ENCODE results near the gene PHOSPHO1. TPM values are rescaled to one million over a fixed set of nuclear protein-coding genes. Genes with fewer than 3 reads are reported as not detected.
"Not testable (repeated sequence)": the region's sequence is repeated elsewhere in the genome, so short reads cannot be mapped to it uniquely, and the experiment has no call there.

The PHOSPHO1 gene
- total RNA-seq, 1 donor from 2014 or later: not detected

DNA sequence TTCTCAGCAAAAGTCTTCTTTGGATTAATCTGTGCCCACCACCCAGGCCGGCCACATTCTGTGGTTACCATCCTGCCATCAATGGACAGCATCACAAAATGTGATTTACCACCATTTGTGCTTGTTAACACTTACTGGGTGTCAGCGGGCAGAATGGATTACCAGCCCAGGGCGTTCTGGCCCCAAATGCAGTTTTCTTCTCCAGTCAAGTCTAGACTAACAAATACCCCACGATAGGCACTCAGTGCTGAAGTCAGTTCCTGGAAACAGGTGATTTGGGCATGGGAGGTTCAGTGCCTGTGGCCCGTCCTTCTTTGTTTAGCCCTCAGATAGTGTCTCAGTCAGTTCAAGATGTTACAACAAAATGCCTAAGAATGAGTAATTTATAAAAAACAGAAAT, 38.8 kb upstream of the PHOSPHO1 start:
- FAIRE-seq: no peak
- Histone ChIP-seq H3K36me3 (ENCODE audit: control insufficient read depth, insufficient read depth, low read length) (no peaks in the 10 kb centered on the region), H3K4me3 (ENCODE audit: low read depth, low read length) (no peak overlapping the region), H3K27me3 (ENCODE audit: control insufficient read depth, insufficient read depth, low read length) (no peaks in the 10 kb centered on the region)
- TF ChIP-seq, protein P1, sequence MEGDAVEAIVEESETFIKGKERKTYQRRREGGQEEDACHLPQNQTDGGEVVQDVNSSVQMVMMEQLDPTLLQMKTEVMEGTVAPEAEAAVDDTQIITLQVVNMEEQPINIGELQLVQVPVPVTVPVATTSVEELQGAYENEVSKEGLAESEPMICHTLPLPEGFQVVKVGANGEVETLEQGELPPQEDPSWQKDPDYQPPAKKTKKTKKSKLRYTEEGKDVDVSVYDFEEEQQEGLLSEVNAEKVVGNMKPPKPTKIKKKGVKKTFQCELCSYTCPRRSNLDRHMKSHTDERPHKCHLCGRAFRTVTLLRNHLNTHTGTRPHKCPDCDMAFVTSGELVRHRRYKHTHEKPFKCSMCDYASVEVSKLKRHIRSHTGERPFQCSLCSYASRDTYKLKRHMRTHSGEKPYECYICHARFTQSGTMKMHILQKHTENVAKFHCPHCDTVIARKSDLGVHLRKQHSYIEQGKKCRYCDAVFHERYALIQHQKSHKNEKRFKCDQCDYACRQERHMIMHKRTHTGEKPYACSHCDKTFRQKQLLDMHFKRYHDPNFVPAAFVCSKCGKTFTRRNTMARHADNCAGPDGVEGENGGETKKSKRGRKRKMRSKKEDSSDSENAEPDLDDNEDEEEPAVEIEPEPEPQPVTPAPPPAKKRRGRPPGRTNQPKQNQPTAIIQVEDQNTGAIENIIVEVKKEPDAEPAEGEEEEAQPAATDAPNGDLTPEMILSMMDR (IDR thresholded peaks at IDR 0.05; ENCODE audit: insufficient read depth, low read length, severe bottlenecking): no peak
- no peak for DNase-seq (ENCODE audit: low read depth)

DNA sequence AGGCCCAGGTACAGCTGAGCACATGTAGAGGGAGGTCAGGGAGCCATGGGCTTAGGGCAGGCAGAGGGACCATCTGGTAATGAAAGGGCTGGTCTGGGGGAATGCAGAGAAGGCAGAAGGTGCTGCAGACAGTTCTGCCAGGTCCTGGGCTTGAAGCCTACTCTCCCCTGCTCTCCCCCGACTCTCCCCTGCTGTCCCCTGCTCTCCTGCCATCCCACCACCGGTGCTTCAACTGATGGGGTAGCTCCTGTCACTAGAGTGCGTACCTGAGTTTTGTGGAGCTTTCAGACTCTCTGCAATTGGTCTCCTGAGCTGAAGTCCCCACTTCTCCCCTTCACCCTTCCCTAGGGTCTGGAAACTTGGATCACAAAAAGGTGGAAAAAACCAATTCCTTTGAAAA, 37.3 kb upstream of the PHOSPHO1 start:
- Histone ChIP-seq H3K36me3 (ENCODE audit: control insufficient read depth, insufficient read depth, low read length) (no peaks in the 10 kb centered on the region), H3K4me3 (ENCODE audit: low read depth, low read length) (no peak overlapping the region), H3K27me3 (ENCODE audit: control insufficient read depth, insufficient read depth, low read length) (no peaks in the 10 kb centered on the region)

DNA sequence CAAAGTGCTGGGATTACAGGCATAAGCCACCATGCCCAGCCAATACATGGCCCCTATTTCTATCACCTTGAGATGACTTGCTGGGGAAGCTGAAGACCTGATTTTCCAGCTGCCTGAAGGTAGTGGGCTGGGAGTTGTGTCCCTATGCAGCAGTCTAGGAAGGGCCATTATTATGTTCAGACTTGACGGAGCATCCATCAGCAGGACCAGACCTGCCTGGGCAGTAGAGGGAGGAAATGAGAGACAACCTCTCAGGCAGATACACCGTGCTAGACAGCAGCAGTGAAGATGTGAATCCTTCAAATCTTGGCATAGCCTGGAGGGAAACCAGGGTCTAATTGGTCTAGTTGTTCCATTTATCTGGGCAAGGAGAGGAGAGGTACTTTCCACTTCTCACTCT, 35.6 kb upstream of the PHOSPHO1 start:
- Histone ChIP-seq H3K27me3 (ENCODE audit: control insufficient read depth, insufficient read depth, low read length) (no peaks in the 10 kb centered on the region), H3K36me3 (ENCODE audit: control insufficient read depth, insufficient read depth, low read length) (no peaks in the 10 kb centered on the region), H3K4me3 (ENCODE audit: low read depth, low read length) (no peak overlapping the region)
- TF ChIP-seq, protein P1 (IDR thresholded peaks at IDR 0.05; ENCODE audit: insufficient read depth, low read length, severe bottlenecking): no peak
- DNase-seq (ENCODE audit: low read depth): peak; percentile 86
- no peak for FAIRE-seq

More for the DNA sequence above, 37.3 kb upstream of the PHOSPHO1 start:
- TF ChIP-seq, protein P1 (IDR thresholded peaks at IDR 0.05; ENCODE audit: insufficient read depth, low read length, severe bottlenecking): no peak
- FAIRE-seq (no peak), DNase-seq (ENCODE audit: low read depth) (no peak)

DNA sequence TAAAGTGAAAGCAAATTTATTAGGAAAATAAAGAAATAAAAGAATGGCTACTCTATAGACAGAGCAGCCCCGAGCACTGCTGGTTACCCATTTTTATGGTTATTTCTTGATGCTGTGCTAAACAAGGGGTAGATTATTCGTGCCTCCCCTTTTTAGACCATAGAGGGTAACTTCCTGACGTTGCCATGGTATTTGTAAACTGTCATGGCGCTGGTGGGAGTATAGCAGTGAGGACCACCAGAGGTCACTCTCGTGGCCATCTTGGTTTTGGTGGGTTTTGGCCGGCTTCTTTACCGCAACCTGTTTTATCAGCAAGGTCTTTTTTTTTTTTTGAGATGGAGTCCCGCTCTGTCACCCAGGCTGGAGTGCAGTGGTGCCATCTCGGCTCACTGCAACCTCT, 31.0 kb upstream of the PHOSPHO1 start:
- not testable (repeated sequence) for H3K4me3 ChIP-seq (ENCODE audit: low read depth, low read length); DNase-seq (ENCODE audit: low read depth); FAIRE-seq; H3K27me3 ChIP-seq (ENCODE audit: control insufficient read depth, insufficient read depth, low read length); H3K36me3 ChIP-seq (ENCODE audit: control insufficient read depth, insufficient read depth, low read length)

DNA sequence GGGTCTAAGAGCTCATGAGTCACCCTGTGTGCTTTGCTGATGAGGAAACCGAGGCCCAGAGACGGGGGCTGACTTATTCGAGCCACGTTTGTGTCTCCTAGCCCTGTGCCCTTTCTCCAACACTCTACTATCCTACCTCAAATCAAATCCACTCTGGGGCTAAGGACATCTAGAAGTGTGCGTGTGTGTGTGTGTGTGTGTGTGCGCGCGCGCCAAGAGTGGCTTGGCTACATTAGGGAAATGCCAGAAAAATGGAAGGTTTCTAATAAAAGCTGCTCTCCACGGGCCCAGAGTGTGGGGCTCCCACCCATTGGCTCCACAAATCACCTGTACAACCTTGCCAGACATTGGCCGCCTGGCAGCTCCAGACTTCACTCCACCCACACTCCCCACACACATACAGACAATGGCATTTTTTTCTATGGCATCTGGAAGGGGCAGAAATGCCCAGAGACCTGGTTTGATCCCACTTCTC, 30.3 kb upstream of the PHOSPHO1 start:
- DNase-seq (ENCODE audit: low read depth): peak; percentile 85
- FAIRE-seq: no peak
- TF ChIP-seq, protein P1 (IDR thresholded peaks at IDR 0.05; ENCODE audit: insufficient read depth, low read length, severe bottlenecking): no peak
- Histone ChIP-seq H3K36me3 (ENCODE audit: control insufficient read depth, insufficient read depth, low read length) (no peaks in the 10 kb centered on the region), H3K27me3 (ENCODE audit: control insufficient read depth, insufficient read depth, low read length) (no peaks in the 10 kb centered on the region), H3K4me3 (ENCODE audit: low read depth, low read length) (peak overlapping the region; percentile 41)

DNA sequence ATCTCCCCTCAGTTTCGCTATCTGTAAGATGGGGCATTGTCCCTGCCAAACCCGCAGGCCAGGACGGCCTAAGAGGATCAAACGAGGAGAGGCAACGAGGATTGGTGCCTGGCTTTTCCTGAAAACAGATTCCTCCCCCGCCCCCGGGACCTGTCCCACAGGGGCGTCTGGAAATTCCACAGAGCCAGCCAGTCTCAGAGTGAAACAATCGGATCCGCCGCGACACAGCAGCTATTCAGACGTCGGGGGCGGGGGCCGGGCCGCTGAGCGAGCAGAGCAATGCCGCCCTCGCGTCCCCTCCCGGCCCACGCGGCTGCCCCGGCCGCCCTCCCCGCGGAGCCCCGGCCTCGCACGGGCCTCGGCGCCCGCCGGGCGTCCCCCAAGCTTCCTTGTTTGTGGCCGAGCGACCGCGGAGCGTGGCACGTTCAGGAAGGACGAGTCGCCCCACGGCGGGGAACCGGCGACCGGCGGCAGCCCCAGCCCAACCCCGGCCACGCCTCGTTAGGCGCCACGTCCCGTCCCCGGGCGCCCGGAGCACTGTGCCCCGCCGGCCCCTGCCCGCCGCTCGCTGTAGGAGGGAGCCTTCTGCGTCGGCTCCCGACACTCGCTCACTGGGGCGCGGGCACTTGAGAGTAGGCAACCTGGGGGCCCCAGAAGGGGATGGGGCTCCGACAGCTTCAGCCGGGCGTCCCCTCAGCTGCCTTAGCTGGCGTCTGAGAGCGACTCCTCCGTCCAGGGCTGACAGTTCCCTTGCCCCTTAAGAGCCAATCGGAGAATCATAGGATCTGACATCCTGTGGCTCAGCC, 29.6 kb upstream of the PHOSPHO1 start:
- FAIRE-seq (no peak), DNase-seq (ENCODE audit: low read depth) (peak; percentile 11)

More for the DNA sequence above, 29.6 kb upstream of the PHOSPHO1 start:
- H3K27me3 ChIP-seq (ENCODE audit: control insufficient read depth, insufficient read depth, low read length): no peaks in the 10 kb centered on the region
- H3K4me3 ChIP-seq (ENCODE audit: low read depth, low read length): peak overlapping the region; percentile 41
- H3K36me3 ChIP-seq (ENCODE audit: control insufficient read depth, insufficient read depth, low read length): no peaks in the 10 kb centered on the region
- TF ChIP-seq, protein P1 (IDR thresholded peaks at IDR 0.05; ENCODE audit: insufficient read depth, low read length, severe bottlenecking): no peak

Measured in bronchial epithelial cell (primary cell).